ENCODE results near the gene TTPAL. TPM values are rescaled to one million over a fixed set of nuclear protein-coding genes. Genes with fewer than 3 reads are reported as not detected.

Gene TTPAL
- total and polyA plus RNA-seq, 3 donors from 2014 or later: 9.8 to 13.1 (median 12.0) TPM

GRCh38 chr20:44447827-44448419 lies 27.8 kb upstream of the TTPAL start:
- no peak for DNase-seq
- H3K9me3 ChIP-seq: no peaks in the 10 kb centered on the region
- intact Hi-C loops (cut with DNase I; ENCODE audit: low total_unique reads): no loop called here
- H3K4me1 ChIP-seq: no peaks in the 10 kb centered on the region
- 88 to 90% methylated on average over 3 of the region's 3 CpGs for WGBS, 2 donors
- H3K27me3 ChIP-seq: no peaks in the 10 kb centered on the region
- no peak overlapping the region for H3K4me3 ChIP-seq
- H3K36me3 ChIP-seq (ENCODE audit: low read depth, missing control alignments): no peaks in the 10 kb centered on the region
- H3K27ac ChIP-seq: no peak overlapping the region
- TF ChIP-seq CTCF (IDR thresholded peaks at IDR 0.05) (no peak), POLR2A (IDR thresholded peaks at IDR 0.05) (no peak)

DNA sequence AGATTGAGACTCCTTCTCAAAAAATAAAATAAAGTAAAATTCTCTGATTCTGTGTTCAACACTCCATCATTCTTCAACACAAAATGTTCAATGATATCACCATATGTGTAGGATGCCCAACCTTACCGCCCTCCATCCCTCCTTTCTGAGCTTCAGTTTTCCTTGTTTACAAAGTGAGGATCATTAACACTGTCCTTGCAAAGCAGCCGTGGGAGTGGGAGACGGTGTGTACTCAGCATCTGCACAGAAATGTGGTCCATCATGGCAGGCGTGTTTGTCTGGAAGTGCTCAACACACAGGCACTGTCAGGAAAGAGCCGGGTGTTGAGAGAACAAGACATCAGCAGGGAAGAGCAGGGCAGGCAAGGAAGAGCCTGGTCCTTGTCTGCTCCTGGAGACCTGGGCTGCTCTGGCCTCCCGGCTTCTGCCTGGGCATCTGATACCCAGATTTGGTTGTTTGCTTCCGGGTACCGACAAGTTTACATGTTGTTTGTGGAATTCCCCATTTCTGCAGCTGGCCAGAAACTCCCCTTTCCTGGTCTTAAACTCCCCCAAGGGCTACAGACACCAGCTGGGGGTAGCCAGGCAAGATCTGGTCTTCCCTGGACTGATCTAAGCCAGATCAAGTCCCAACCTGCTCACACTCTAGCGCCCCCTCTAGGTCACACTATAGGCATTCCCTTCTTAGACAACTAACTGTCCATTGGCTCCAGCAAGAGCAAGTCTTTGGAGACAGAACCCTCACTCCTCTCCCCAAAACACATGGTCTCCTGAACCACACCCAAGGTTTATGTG lies 26.7 kb upstream of the TTPAL start:
- WGBS, 2 donors: 72 to 77% methylated on average over 9 of the region's 9 CpGs
- peak; percentile 33 for DNase-seq
- Histone ChIP-seq H3K9me3 (no peaks in the 10 kb centered on the region), H3K4me3 (no peak overlapping the region), H3K4me1 (no peaks in the 10 kb centered on the region), H3K27ac (no peak overlapping the region), H3K27me3 (no peaks in the 10 kb centered on the region), H3K36me3 (ENCODE audit: low read depth, missing control alignments) (no peaks in the 10 kb centered on the region)
- intact Hi-C loops (cut with DNase I; ENCODE audit: low total_unique reads): no loop called here
- TF ChIP-seq CTCF (IDR thresholded peaks at IDR 0.05) (peak in 1 of 3 experiments; percentile 9), POLR2A (IDR thresholded peaks at IDR 0.05) (no peak)

GRCh38 chr20:44449864-44450263 lies 25.8 kb upstream of the TTPAL start:
- intact Hi-C loops (cut with DNase I; ENCODE audit: low total_unique reads): no loop called here

GRCh38 chr20:44450281-44450889 lies 25.3 kb upstream of the TTPAL start:
- Histone ChIP-seq H3K4me1 (no peaks in the 10 kb centered on the region), H3K4me3 (no peak overlapping the region), H3K9me3 (no peaks in the 10 kb centered on the region), H3K36me3 (ENCODE audit: low read depth, missing control alignments) (no peaks in the 10 kb centered on the region), H3K27ac (no peak overlapping the region), H3K27me3 (no peaks in the 10 kb centered on the region)
- WGBS, 2 donors: 66 to 67% methylated on average over 3 of the region's 3 CpGs
- no peak for TF ChIP-seq POLR2A (IDR thresholded peaks at IDR 0.05)
- TF ChIP-seq CTCF (IDR thresholded peaks at IDR 0.05): no peak
- DNase-seq: no peak
- intact Hi-C loops (cut with DNase I; ENCODE audit: low total_unique reads): no loop called here

More at GRCh38 chr20:44449864-44450263, 25.8 kb upstream of the TTPAL start:
- TF ChIP-seq POLR2A (IDR thresholded peaks at IDR 0.05): no peak
- no peak for TF ChIP-seq CTCF (IDR thresholded peaks at IDR 0.05)
- Histone ChIP-seq H3K4me3 (no peak overlapping the region), H3K27me3 (no peaks in the 10 kb centered on the region), H3K36me3 (ENCODE audit: low read depth, missing control alignments) (no peaks in the 10 kb centered on the region), H3K9me3 (no peaks in the 10 kb centered on the region), H3K27ac (no peak overlapping the region), H3K4me1 (no peaks in the 10 kb centered on the region)
- WGBS, 2 donors: 83 to 89% methylated on average over 7 of the region's 7 CpGs
- DNase-seq: no peak

All from testis (tissue), 3 donors.